H1 (cell line): ENCODE measurements around the gene INAFM1. TPM values are rescaled to one million over a fixed set of nuclear protein-coding genes. Genes with fewer than 3 reads are reported as not detected.

Source experiments
- CTCF ChIA-PET: fragments of 300-600 bp; sonication (Branson Sonifier 250); formaldehyde crosslinking; loops from one replicate; lab custom pipeline; 2021; ENCODE audit not compliant: partially characterized antibody; lab: Charles Lee
- POLR2A ChIA-PET: fragments of 300-600 bp; sonication (Branson Sonifier 250); formaldehyde crosslinking; loops from one replicate; lab custom pipeline; 2021; ENCODE audit warnings: inconsistent platforms; ENCODE audit not compliant: partially characterized antibody; lab: Charles Lee
- DNase-seq, 2 experiments: peaks; one replicate each; pipeline versions ENCODE4 v3.0.0 to v3.0.0-alpha.2; 2010 to 2022; ENCODE audit warnings: low spot score in 2 of 2, low read depth in 1 of 2, mixed read lengths in 1 of 2
- FAIRE-seq: peaks from 2 replicates; lab custom pipeline; 2011; peaks lifted over from hg19 to GRCh38; lab: Jason Lieb, UNC
- H2AFZ ChIP-seq: 2 replicates; pipeline ENCODE4 v1.8.1; 2012; ENCODE audit warnings: low read length, inconsistent platforms
- H2AK5ac ChIP-seq: 2 replicates; pipeline ENCODE4 v1.6.1; 2013; ENCODE audit warnings: low read depth, low read length
- H2BK120ac ChIP-seq: replicated peaks from 2 replicates; pipeline ENCODE3; 2013; ENCODE audit warnings: low read depth, low read length, inconsistent platforms
- H2BK12ac ChIP-seq: 2 replicates; pipeline ENCODE4 v1.6.1; 2013; ENCODE audit warnings: low read depth, low read length
- H2BK15ac ChIP-seq: 2 replicates; pipeline ENCODE4 v1.6.1; 2013; ENCODE audit warnings: low read length
- H2BK20ac ChIP-seq: 2 replicates; pipeline ENCODE4 v1.6.1; 2013; ENCODE audit warnings: low read length
- H2BK5ac ChIP-seq: 2 replicates; pipeline ENCODE4 v1.6.1; 2013; ENCODE audit warnings: low read depth, low read length
- H3K14ac ChIP-seq: 2 replicates; pipeline ENCODE4 v1.6.1; 2013; ENCODE audit warnings: inconsistent platforms; ENCODE audit not compliant: insufficient read length
- H3K18ac ChIP-seq: 2 replicates; pipeline ENCODE4 v1.6.1; 2013; ENCODE audit warnings: low read length; ENCODE audit errors: extremely low read depth
- H3K23ac ChIP-seq: 2 replicates; pipeline ENCODE4 v1.6.1; 2013; ENCODE audit warnings: inconsistent platforms; ENCODE audit not compliant: insufficient read length
- H3K23me2 ChIP-seq: 2 replicates; pipeline ENCODE4 v1.6.1; 2013; ENCODE audit warnings: low read depth, low read length
- H3K27ac ChIP-seq: 2 replicates; pipeline ENCODE4 v1.6.1; 2011; ENCODE audit warnings: low read depth, low read length, inconsistent platforms
- H3K27me3 ChIP-seq, 4 experiments: replicated peaks in 1 of 4; 1 replicate in 1 of 4; 2 replicates in 3 of 4; pipeline versions ENCODE4 v1.6.1 to v1.8.1; 2011 to 2013; ENCODE audit warnings: low read length in 3 of 4, mild to moderate bottlenecking in 3 of 4, inconsistent platforms in 2 of 4, mixed read lengths in 2 of 4, moderate library complexity in 1 of 4; ENCODE audit not compliant: control insufficient read depth in 3 of 4, insufficient read depth in 3 of 4; ENCODE audit errors: extremely low read depth in 1 of 4
- H3K36me3 ChIP-seq, 4 experiments: 2 replicates each; pipeline versions ENCODE4 v1.6.1 to v1.8.1; 2011 to 2013; ENCODE audit warnings: mild to moderate bottlenecking in 4 of 4, low read length in 3 of 4, moderate library complexity in 2 of 4, control low read depth in 1 of 4, inconsistent platforms in 1 of 4; ENCODE audit not compliant: insufficient read depth in 4 of 4, control insufficient read depth in 2 of 4
- H3K4ac ChIP-seq: replicated peaks from 2 replicates; pipeline ENCODE3; 2013; ENCODE audit warnings: low read length, low read depth, mixed read lengths, inconsistent platforms; ENCODE audit not compliant: insufficient read length
- H3K4me1 ChIP-seq, 4 experiments: replicated peaks in 1 of 4; 1 replicate in 1 of 4; 2 replicates in 3 of 4; pipeline versions ENCODE4 v1.6.1 to v1.8.1; 2011 to 2013; ENCODE audit warnings: low read length in 3 of 4, inconsistent platforms in 2 of 4, mixed read lengths in 1 of 4; ENCODE audit not compliant: insufficient read depth in 4 of 4, control insufficient read depth in 3 of 4
- H3K4me2 ChIP-seq, 2 experiments: 2 replicates each; pipeline versions ENCODE4 v1.6.1 to v1.8.1; 2011 to 2013; ENCODE audit warnings: low read depth in 2 of 2, low read length in 2 of 2, control low read depth in 1 of 2, inconsistent platforms in 1 of 2, mild to moderate bottlenecking in 1 of 2; ENCODE audit not compliant: insufficient read depth in 1 of 2
- H3K4me3 ChIP-seq, 4 experiments: fragments of 200-600, 300-600 bp in 1 of 4; sonication (generic), shearing (Covaris generic), sonication (Bioruptor Twin) in 1 of 4; 2 replicates each; pipeline versions ENCODE4 v1.5.1 to v1.8.1; 2011 to 2016; ENCODE audit warnings: low read length in 4 of 4, low read depth in 3 of 4, control low read depth in 2 of 4, inconsistent platforms in 2 of 4, mild to moderate bottlenecking in 2 of 4, mixed read lengths in 1 of 4, moderate library complexity in 1 of 4; ENCODE audit not compliant: insufficient read depth in 2 of 4; ENCODE audit errors: extremely low read depth in 1 of 4
- H3K56ac ChIP-seq: replicated peaks from 2 replicates; pipeline ENCODE3; 2013; ENCODE audit warnings: low read depth, mild to moderate bottlenecking, mixed read lengths, low read length, inconsistent platforms; ENCODE audit not compliant: insufficient read length
- H3K79me1 ChIP-seq: 2 replicates; pipeline ENCODE4 v1.6.1; 2013; ENCODE audit warnings: low read depth, low read length, control low read depth
- H3K79me2 ChIP-seq, 2 experiments: 2 replicates each; pipeline versions ENCODE4 v1.6.1 to v1.8.1; 2012 to 2013; ENCODE audit warnings: low read length in 2 of 2, mild to moderate bottlenecking in 2 of 2, inconsistent platforms in 1 of 2; ENCODE audit not compliant: insufficient read depth in 2 of 2, control insufficient read depth in 1 of 2
- H3K9ac ChIP-seq, 4 experiments: replicated peaks in 1 of 4; 1 replicate in 1 of 4; 2 replicates in 3 of 4; pipeline versions ENCODE4 v1.6.1 to v1.8.1; 2011 to 2013; ENCODE audit warnings: low read depth in 3 of 4, low read length in 3 of 4, control low read depth in 2 of 4, mild to moderate bottlenecking in 2 of 4, moderate library complexity in 2 of 4, inconsistent platforms in 1 of 4; ENCODE audit errors: extremely low read depth in 1 of 4
- H3K9me3 ChIP-seq, 2 experiments: 2 replicates each; pipeline versions ENCODE4 v1.6.1 to v1.8.1; 2012 to 2013; ENCODE audit warnings: mild to moderate bottlenecking in 2 of 2, moderate library complexity in 2 of 2, control low read depth in 1 of 2, inconsistent platforms in 1 of 2, low read depth in 1 of 2, low read length in 1 of 2, mixed read lengths in 1 of 2; ENCODE audit not compliant: insufficient read depth in 2 of 2
- H4K20me1 ChIP-seq, 2 experiments: replicated peaks in 1 of 2; 2 replicates each; pipeline versions ENCODE3 to v1.8.1; 2011 to 2013; ENCODE audit warnings: inconsistent platforms in 2 of 2, low read length in 2 of 2, mild to moderate bottlenecking in 1 of 2; ENCODE audit not compliant: insufficient read depth in 2 of 2, control insufficient read depth in 1 of 2
- H4K5ac ChIP-seq: 2 replicates; pipeline ENCODE4 v1.6.1; 2013; ENCODE audit warnings: low read length, low read depth, mixed read lengths, inconsistent platforms; ENCODE audit not compliant: insufficient read length
- H4K8ac ChIP-seq: 2 replicates; pipeline ENCODE4 v1.8.0; 2013; ENCODE audit warnings: mild to moderate bottlenecking, moderate library complexity, low read length, inconsistent platforms; ENCODE audit not compliant: insufficient read depth; ENCODE audit errors: extremely low read depth
- H4K91ac ChIP-seq: replicated peaks from 2 replicates; pipeline ENCODE3; 2013; ENCODE audit warnings: low read length, mixed read lengths, inconsistent platforms; ENCODE audit not compliant: insufficient read length
- CHD1 ChIP-seq: IDR thresholded peaks from 2 replicates; pipeline ENCODE4 v1.6.1; 2012; ENCODE audit warnings: low read depth, low read length, improper control_type of control experiment
- CREB1 ChIP-seq: IDR thresholded peaks from 2 replicates; pipeline ENCODE4 v1.6.1; 2012; ENCODE audit warnings: inconsistent platforms
- EGR1 ChIP-seq: IDR thresholded peaks from 2 replicates; pipeline ENCODE4 v1.6.1; 2011; ENCODE audit warnings: low read depth, low read length, borderline replicate concordance
- JUN ChIP-seq: IDR thresholded peaks from 2 replicates; pipeline ENCODE4 v1.6.1; 2011; ENCODE audit warnings: low read depth, mild to moderate bottlenecking, improper control_type of control experiment, low read length
- RXRA ChIP-seq: IDR thresholded peaks from 2 replicates; pipeline ENCODE4 v1.6.1; 2011; ENCODE audit warnings: low read depth, mild to moderate bottlenecking, low read length, moderate library complexity; ENCODE audit not compliant: insufficient read depth
- SIN3A ChIP-seq, 2 experiments: IDR thresholded peaks in 1 of 2; conservative IDR thresholded peaks in 1 of 2; 2 replicates each; pipeline ENCODE4 v1.6.1; 2011 to 2012; ENCODE audit warnings: low read length in 2 of 2, improper control_type of control experiment in 1 of 2, low read depth in 1 of 2, mild to moderate bottlenecking in 1 of 2
- TAF1 ChIP-seq: IDR thresholded peaks from 2 replicates; pipeline ENCODE4 v1.6.1; 2011; ENCODE audit warnings: mild to moderate bottlenecking, low read depth, low read length
- TAF7 ChIP-seq: optimal IDR thresholded peaks from 2 replicates; pipeline ENCODE3; 2011; ENCODE audit warnings: low read depth, mild to moderate bottlenecking, inconsistent platforms, low read length, moderate library complexity, borderline replicate concordance
- WGBS, 2 experiments: shearing (Covaris generic) in 1 of 2; methylation state at CpG; one replicate each; pipeline versions ENCODE4 v1.1.6 to v1.1.7; 2013 to 2015; ENCODE audit warnings: low lambda C conversion rate in 2 of 2, mixed read lengths in 2 of 2, inconsistent platforms in 1 of 2, low coverage in 1 of 2, missing lambda C conversion rate in 1 of 2; ENCODE audit not compliant: insufficient replicate concordance in 2 of 2, insufficient coverage in 1 of 2, insufficient read length in 1 of 2; ENCODE audit errors: extremely low coverage in 1 of 2, missing lambda C conversion rate in 1 of 2; 5-methylcytosine and 5-hydroxymethylcytosine counted together
- polyA plus RNA-seq, 7 experiments: library from polyadenylated mRNA; depleted of rRNA in 3 of 7; stranded (reverse) in 5 of 7; unstranded in 2 of 7; fragments of >200 nt in 5 of 7; fragments of 200-250 nt in 2 of 7; gene quantifications; 1 replicate in 5 of 7; 2 replicates in 1 of 7; 4 replicates in 1 of 7; pipeline versions ENCODE4 v1.2.1 to v1.2.3, GENCODE V29; 2011 to 2013; ENCODE audit warnings: missing spikeins in 2 of 7, mixed read lengths in 2 of 7
- total RNA-seq: library from RNA; stranded (reverse); fragmentation: NEBNext Ultra II Directional; extraction: Animal tissue kit (Norgen Biotek cat#: 25700); gene quantifications from 2 replicates; pipeline ENCODE4 v1.2.1, GENCODE V29; 2021
- TF ChIP-seq, protein P1 (sequence below): IDR thresholded peaks from 2 replicates; pipeline ENCODE4 v1.6.1; 2011; ENCODE audit warnings: low read length, improper control_type of control experiment
- TF ChIP-seq, protein P2 (sequence below), 3 experiments: IDR thresholded peaks; 1 replicate in 2 of 3; 2 replicates in 1 of 3; pipeline versions ENCODE4 v1.5.1 to v1.6.1; 2011; ENCODE audit warnings: low read length in 3 of 3, mild to moderate bottlenecking in 3 of 3, inconsistent platforms in 2 of 3, low read depth in 1 of 3, moderate library complexity in 1 of 3; ENCODE audit not compliant: insufficient read depth in 1 of 3; ENCODE audit errors: control extremely low read depth in 1 of 3

INAFM1 gene
- total and polyA plus RNA-seq, 2 of the 8 experiments (the other 6 are each of a cell fraction or from before 2014, with no cell fraction given): 2.6 to 3.4 TPM

DNA sequence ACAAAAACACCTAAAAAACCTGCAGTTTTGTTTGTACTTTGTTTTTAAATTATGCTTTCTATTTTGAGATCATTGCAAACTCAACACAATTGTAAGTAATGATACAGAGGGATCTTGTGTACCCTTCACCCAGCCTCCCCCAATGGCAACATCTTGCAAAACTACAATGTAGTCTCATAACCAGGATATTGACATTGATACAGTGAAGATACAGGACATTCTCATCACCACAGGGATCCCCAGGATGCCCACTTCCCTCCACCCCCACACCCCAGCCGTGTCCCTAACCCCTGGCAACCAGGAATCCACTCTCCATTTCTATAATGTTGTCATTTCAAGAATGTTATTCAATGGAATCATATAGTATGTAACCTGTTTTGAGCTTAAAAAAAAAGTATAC, 46.9 kb downstream of the INAFM1 start:
- no peak overlapping the region for H2AFZ ChIP-seq
- no peak overlapping the region for H3K4me2 ChIP-seq
- no peaks in the 10 kb centered on the region for H4K20me1 ChIP-seq
- H3K9ac ChIP-seq: no peak overlapping the region
- no peak overlapping the region for H4K8ac ChIP-seq
- H3K18ac ChIP-seq: no peak overlapping the region
- CTCF ChIA-PET: no interaction called here
- H2BK120ac ChIP-seq: no peak overlapping the region
- no peak overlapping the region for H2BK15ac ChIP-seq
- H3K14ac ChIP-seq: no peak overlapping the region
- no peaks in the 10 kb centered on the region; a peak in 2 of 7 replicates for H3K27me3 ChIP-seq
- H2BK20ac ChIP-seq: no peak overlapping the region
- POLR2A ChIA-PET: interaction anchor here (1.5 kb wide), 1 partner anchor 86 kb away, joined by 5 read pairs; no protein-coding TSS in a partner anchor
- no peak overlapping the region for H2BK5ac ChIP-seq
- no peak overlapping the region for H4K91ac ChIP-seq
- 77% methylated on average over 1 of the region's 1 CpG; no CpG with 5 or more reads in 1 of the 2 experiments for WGBS, 2 experiments
- no peak overlapping the region for H3K27ac ChIP-seq
- H3K4me1 ChIP-seq: peaks cover 0 to 3% (median 0%) of the 10 kb centered on the region in 4 experiments; a peak in 1 of 7 replicates
- H4K5ac ChIP-seq: no peak overlapping the region
- no peak for FAIRE-seq
- no peak overlapping the region for H2AK5ac ChIP-seq
- H3K4ac ChIP-seq: no peak overlapping the region
- H3K56ac ChIP-seq: no peak overlapping the region
- no peak overlapping the region for H3K4me3 ChIP-seq
- H3K36me3 ChIP-seq: no peaks in the 10 kb centered on the region
- no peaks in the 10 kb centered on the region for H3K9me3 ChIP-seq
- DNase-seq: no peak
- no peak overlapping the region for H3K23ac ChIP-seq
- no peaks in the 10 kb centered on the region for H3K79me1 ChIP-seq
- no peaks in the 10 kb centered on the region for H3K79me2 ChIP-seq
- no peaks in the 10 kb centered on the region for H3K23me2 ChIP-seq
- no peak overlapping the region for H2BK12ac ChIP-seq
- TF ChIP-seq SIN3A (conservative IDR thresholded peaks at IDR 0.05 in 1 of 2, IDR thresholded peaks at IDR 0.05 in 1 of 2; ENCODE audit: low read depth in 1 of 2, low read length in 2 of 2) (no peak), JUN (no peak), TAF7 (no peak), CREB1 (no peak), CHD1 (no peak), EGR1 (no peak), TAF1 (no peak), RXRA (no peak)
- TF ChIP-seq, protein P1, sequence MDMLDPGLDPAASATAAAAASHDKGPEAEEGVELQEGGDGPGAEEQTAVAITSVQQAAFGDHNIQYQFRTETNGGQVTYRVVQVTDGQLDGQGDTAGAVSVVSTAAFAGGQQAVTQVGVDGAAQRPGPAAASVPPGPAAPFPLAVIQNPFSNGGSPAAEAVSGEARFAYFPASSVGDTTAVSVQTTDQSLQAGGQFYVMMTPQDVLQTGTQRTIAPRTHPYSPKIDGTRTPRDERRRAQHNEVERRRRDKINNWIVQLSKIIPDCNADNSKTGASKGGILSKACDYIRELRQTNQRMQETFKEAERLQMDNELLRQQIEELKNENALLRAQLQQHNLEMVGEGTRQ: no peak
- TF ChIP-seq, protein P2, sequence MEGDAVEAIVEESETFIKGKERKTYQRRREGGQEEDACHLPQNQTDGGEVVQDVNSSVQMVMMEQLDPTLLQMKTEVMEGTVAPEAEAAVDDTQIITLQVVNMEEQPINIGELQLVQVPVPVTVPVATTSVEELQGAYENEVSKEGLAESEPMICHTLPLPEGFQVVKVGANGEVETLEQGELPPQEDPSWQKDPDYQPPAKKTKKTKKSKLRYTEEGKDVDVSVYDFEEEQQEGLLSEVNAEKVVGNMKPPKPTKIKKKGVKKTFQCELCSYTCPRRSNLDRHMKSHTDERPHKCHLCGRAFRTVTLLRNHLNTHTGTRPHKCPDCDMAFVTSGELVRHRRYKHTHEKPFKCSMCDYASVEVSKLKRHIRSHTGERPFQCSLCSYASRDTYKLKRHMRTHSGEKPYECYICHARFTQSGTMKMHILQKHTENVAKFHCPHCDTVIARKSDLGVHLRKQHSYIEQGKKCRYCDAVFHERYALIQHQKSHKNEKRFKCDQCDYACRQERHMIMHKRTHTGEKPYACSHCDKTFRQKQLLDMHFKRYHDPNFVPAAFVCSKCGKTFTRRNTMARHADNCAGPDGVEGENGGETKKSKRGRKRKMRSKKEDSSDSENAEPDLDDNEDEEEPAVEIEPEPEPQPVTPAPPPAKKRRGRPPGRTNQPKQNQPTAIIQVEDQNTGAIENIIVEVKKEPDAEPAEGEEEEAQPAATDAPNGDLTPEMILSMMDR (IDR thresholded peaks at IDR 0.05; ENCODE audit: control extremely low read depth in 1 of 3, insufficient read depth in 1 of 3, low read depth in 1 of 3, low read length in 3 of 3): no peak
